GM19438 (cell line): ENCODE data around the gene ZBED2.
A peak's percentile ranks its signal among the peaks of the same experiment; 100 is the strongest.
"Not testable (repeated sequence)": the region's sequence is repeated elsewhere in the genome, so short reads cannot be mapped to it uniquely, and the experiment has no call there.

Experiments used
- ATAC-seq: cut with Tn5 transposase; IDR thresholded peaks from one replicate; pipeline ENCODE4 v1.9.1; 2021; ENCODE audit warnings: low read depth; ENCODE audit not compliant: unreplicated experiment

ZBED2 gene

GRCh38 chr3:111595232-111595631, at the start of gene ZBED2:
Gene ZBED2 (minus strand): TSS chr3:111595346. CDS start chr3:111594201, 1,145 bp downstream.
- no peak for ATAC-seq

- no peak for ATAC-seq
Measured at GRCh38 chr3:111639316-111639715, 44.2 kb upstream of the ZBED2 start.

GRCh38 chr3:111636366-111636885, 41.3 kb upstream of the ZBED2 start:
- no peak for ATAC-seq

- no peak for ATAC-seq
Measured at GRCh38 chr3:111635403-111635802, 40.3 kb upstream of the ZBED2 start.

GRCh38 chr3:111630638-111631037, 35.5 kb upstream of the ZBED2 start:
- ATAC-seq, result not testable (repeated sequence)

GRCh38 chr3:111629018-111629417, 33.9 kb upstream of the ZBED2 start:
- not testable (repeated sequence) for ATAC-seq

DNA sequence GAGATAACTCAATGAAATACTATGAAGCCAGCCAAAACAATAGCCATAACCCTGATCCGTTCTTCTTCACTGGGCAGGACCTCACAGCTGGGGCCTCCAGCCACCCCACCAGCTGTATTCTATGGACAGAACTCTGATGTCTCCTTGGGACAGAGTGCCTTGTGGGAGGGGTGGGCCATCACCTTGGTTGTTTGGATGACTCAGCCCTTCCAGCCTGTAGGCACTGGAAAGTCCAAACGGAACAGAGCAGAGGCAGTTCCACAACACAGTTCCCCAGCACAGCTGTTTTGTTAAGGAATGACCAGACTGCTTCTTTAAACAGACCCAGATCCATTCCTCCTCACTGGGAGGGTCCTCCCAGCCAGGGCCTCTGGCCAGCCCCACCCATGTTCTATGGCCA, 31.9 kb upstream of the ZBED2 start:
- no peak for ATAC-seq

DNA sequence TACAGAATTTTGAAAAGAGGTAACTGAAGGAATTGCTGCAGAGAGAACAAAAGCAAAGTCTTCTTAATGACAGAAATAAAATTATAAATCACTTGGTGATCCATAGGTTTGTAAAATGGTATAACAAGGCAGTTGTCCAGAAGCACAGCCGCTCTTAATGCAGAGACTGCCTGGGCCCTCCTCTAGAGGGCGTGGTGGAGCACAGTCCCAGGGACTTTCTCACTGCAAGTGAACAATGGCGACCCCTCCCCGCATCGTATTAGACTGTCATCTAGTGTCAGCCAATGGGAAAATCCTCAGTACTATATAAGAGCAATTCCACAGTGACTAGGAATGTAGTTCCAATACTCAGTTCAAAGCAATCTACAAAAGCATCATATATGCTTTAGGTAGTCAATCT, 26.4 kb upstream of the ZBED2 start:
- no peak for ATAC-seq

- ATAC-seq, result no peak
Measured at GRCh38 chr3:111619833-111620232, 24.7 kb upstream of the ZBED2 start.

DNA sequence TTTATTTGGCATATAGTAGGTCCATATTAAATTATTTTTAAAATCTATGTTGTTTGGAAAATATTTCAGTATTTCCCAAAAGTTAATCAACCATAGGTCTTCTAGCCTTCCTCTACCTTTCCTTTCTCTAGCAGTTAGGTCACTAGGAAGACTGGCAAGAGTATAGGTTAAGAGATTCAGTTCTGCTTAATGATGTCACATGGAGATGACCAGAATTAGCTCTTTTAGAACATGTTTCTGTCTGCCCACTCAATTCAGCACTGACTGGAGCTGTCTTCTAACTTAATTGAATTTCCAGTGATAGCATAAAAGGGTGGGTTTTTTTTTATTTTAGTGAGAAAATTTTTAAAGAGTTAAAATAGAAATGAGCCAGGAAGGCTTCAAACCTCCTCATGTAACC, 23.8 kb upstream of the ZBED2 start:
- no peak for ATAC-seq

- ATAC-seq, result no peak
Measured at GRCh38 chr3:111617912-111618601, 22.9 kb upstream of the ZBED2 start.

DNA sequence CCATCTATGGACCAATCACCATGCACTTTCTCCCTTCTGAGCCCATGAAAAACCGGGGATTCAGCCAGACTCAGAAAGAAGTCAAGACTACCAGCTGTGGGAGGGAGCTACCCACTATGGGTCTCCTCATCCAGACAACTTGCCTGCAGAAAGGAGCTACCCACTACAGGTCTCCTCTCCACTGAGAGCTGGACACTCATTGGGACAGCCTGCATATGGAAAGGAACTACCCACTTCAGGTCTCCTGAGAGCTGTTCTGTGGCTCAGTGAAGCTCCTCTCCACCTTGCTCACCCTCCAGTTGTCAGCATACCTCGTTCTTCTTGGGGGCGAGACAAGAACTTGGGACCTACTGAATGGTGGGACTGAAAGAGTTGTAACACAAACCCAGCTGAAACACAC, 22.3 kb upstream of the ZBED2 start:
- ATAC-seq, result no peak

DNA sequence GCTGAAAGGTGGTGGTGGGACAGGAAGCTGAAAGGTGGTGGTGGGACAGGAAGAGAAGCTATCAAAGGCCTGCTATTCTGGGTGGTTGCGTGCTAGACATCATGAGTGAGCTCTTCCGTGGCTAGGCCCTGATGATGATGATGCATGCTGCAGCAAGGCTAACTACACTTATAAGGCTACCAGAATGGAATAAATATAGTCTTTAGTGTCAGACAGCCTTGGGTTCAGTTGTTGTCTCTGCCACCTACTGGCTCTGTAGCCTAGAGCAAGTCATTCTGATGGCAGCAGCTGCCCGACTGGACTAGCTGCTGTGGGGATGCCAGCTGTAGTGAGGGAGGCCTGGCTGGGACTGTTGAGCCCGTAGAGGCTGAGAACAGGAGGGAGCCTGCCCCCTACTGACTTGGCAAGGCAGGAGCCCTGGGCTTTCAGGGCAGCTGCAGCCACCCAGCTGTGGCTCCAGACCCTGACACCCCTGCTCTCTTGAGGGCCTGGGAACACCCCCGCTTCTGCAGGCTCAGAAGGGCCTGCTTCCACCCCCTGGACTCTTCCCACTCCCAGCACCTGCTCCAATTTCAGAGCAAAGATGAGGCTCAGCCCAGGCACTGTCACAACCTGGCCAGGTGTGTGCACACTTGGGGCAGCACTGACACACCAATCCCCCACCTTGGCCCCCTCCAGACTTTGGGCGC, 21.4 kb upstream of the ZBED2 start:
- ATAC-seq, result peak; percentile 71

DNA sequence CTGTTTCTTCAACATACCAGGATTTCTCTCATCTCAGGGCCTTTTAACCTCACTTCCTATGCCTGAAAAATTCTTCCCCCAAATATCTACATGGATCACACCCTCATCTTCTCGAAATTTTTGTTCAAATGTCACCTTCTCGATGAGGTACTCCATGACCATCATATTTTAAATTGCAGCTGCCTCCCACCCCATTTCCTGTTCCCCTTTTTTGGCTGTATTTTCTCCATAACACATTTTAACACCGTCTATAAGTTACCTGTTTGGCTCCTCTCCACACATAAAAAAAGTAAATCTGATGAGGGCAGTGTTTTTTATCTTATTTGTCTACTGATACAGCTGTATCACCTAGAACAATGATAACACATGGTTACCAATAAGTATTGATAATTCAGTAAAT, 20.7 kb upstream of the ZBED2 start:
- ATAC-seq, result no peak

- ATAC-seq, result no peak
Measured at GRCh38 chr3:111613294-111613693, 18.1 kb upstream of the ZBED2 start.

DNA sequence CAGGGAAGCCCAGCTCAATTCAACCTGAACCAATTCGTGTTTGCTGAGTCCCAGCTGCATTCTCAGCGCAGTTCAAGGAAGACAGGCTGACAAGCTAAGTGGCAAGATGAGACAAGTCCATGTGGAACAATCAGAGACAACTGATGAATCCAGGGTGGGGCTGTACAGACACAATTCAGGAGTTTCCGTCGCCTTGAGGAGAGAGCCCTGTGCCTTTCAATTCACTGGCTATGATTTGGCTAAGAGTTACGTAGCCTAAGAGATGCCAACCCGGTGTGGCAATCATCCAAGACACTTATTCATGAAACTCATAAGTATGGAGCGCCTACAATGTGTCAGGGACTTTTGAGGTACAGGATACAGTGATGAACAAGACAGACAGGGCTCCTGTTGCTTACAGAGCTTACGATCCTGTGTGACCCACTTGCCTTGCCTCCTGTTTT, 15.5 kb upstream of the ZBED2 start:
- ATAC-seq, result peak; percentile 27

DNA sequence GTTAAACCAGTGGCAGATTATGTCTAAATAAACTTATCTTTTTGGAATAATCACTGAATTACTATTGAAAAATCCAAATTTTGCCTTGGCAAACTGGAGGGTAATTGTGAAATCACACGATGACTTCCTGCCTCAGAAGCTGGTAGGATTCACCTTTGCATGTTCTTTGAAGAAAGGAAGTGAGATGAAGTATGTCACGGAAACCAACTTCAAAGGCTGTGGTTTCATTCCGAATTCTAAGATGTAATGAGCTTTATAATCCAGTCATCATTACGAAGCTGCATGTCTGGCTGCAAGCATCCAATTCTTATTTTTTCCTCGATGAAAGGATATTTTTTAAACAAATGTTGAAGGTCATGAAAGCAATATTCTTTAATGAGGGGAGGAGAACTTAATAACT, 15.0 kb upstream of the ZBED2 start:
- ATAC-seq, result peak; percentile 95

DNA sequence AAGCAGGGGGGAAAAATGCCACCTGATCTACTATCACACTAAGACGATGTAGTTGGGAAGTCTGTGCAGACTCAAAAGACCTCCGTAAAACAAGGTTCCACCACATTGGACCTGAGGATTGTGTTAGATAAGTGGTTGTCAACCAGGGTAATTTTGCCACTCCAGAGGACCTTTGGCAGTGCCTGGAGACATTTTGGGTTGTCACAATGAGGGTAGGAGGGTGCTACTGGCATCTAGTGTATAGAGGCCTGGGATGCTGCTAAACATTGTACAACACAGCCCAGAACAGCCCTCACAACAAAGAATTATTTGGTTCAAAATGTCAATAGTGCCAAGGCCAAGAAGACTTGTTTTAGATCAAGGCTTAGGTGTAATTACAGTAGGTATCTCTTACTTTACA, 14.6 kb upstream of the ZBED2 start:
- no peak for ATAC-seq

DNA sequence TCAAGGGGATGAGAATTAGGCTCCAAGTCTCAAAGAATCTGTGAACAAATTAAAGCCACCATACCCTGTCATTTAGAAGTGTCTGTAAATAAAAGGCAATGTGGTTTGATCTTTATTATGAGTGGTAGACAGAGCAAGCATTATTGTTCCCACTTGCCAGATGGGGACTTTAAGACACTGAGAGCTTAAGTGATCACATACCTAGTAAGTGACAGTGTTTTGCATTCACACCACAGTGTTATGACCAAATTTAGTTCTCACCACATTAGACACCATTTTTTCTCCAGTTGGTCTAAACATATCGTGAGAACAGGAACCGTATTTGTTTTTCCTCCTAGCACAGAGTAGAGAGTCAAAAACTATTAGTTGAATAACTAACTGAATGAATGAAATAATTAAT, 13.2 kb upstream of the ZBED2 start:
- no peak for ATAC-seq

DNA sequence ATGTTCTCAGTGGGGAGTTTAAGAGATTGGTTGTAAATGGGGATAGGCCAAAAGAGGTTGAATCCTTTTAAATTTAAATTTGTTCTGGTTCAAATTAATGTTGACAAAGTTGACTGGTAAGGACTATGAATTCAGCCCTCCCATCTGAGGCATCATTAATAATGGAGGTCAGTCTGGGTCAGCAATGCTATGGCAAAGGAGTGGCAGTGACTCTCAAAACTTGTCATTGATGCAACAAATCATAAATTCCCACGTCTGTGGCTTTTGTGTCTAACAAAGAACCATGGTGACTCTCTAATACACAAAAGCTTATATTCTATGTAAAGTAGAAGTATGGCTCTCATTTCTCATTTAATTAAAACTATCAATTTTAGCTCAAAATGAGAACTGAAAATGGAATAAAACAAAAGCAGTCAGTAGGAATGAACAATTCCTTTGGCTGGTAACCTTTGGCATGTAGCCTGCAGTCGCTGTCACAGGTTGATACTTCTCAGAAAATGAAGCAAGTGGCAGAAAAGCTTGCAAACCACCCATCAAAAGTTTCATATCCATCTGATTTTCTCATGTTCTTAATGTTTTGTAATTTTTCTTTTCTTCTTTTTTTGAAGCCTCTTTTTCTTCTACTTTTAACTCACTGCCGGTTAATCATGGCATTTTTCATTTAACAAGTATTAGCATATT, 12.2 kb upstream of the ZBED2 start:
- ATAC-seq, result no peak

GRCh38 chr3:111605493-111605892, 10.3 kb upstream of the ZBED2 start:
- no peak for ATAC-seq
